Epithelial cell of proximal tubule (primary cell): ENCODE results near the gene BBS2. TPM values are rescaled to one million over a fixed set of nuclear protein-coding genes. Genes with fewer than 3 reads are reported as not detected.

ENCODE experiments used
- DNase-seq: peaks from one replicate; pipeline ENCODE4 v3.0.0-alpha.2; 2011; ENCODE audit warnings: low read depth
- H3K4me3 ChIP-seq: 2 replicates; pipeline ENCODE4 v1.5.1; 2011; ENCODE audit warnings: low read depth, mild to moderate bottlenecking, low read length
- total RNA-seq: library from RNA; depleted of rRNA; stranded (reverse); fragments of >200 nt; gene quantifications from 2 replicates; pipeline ENCODE4 v1.2.3, GENCODE V29; 2015
- TF ChIP-seq, protein P1 (sequence below): conservative IDR thresholded peaks from 2 replicates; pipeline ENCODE4 v1.5.1; 2012; ENCODE audit warnings: low read depth, mild to moderate bottlenecking, low read length

The BBS2 gene
- total RNA-seq, 1 donor from 2014 or later, result 75.3 TPM

DNA sequence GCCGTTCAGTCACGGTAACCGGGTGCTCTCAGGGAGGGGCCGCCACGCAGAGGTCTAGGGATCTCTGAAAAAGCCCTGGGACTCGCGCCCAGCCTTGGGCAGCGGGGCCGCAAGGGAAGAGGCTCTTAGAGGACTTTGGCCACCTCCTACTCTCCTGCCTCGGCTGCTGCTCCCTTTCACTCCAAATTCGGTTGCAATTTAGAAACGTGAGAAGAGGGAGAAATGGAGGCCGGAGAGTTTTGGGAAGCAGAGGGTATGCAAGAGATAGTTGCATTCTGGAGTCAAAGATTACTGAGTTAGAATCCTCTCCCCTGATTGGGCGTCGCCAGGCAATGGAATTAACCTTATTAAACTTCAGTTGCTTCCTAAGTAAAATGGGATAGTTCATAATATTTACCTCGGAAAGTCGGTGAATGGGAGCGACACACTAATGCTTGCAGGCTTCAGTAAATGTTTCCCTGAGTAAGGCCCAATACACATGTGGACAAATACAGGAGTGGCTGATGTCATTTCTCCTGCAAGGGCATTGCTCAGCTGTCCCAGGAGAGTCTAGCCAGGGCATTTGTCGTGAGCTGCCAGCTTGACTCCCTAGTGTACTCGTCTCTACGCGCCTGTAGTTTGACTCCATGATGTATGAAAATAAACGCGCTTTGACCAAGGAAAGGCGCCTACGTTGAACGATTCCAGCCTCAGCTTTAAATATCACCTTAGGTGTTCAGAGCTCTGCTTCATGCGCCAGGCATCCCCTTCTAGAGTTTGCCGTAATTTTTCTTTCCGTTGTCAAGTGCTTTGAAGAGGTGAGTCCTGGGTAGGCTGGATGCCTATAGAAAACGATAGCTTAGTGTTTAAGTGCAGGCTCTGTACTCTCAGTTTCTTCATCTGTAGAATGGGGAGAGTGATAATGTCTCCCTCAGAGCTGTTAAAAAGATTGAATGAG lies 67.8 kb downstream of the BBS2 start:
- TF ChIP-seq, protein P1, sequence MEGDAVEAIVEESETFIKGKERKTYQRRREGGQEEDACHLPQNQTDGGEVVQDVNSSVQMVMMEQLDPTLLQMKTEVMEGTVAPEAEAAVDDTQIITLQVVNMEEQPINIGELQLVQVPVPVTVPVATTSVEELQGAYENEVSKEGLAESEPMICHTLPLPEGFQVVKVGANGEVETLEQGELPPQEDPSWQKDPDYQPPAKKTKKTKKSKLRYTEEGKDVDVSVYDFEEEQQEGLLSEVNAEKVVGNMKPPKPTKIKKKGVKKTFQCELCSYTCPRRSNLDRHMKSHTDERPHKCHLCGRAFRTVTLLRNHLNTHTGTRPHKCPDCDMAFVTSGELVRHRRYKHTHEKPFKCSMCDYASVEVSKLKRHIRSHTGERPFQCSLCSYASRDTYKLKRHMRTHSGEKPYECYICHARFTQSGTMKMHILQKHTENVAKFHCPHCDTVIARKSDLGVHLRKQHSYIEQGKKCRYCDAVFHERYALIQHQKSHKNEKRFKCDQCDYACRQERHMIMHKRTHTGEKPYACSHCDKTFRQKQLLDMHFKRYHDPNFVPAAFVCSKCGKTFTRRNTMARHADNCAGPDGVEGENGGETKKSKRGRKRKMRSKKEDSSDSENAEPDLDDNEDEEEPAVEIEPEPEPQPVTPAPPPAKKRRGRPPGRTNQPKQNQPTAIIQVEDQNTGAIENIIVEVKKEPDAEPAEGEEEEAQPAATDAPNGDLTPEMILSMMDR, result no peak
- H3K4me3 ChIP-seq, result peak overlapping the region; percentile 92
- DNase-seq, result no peak

DNA sequence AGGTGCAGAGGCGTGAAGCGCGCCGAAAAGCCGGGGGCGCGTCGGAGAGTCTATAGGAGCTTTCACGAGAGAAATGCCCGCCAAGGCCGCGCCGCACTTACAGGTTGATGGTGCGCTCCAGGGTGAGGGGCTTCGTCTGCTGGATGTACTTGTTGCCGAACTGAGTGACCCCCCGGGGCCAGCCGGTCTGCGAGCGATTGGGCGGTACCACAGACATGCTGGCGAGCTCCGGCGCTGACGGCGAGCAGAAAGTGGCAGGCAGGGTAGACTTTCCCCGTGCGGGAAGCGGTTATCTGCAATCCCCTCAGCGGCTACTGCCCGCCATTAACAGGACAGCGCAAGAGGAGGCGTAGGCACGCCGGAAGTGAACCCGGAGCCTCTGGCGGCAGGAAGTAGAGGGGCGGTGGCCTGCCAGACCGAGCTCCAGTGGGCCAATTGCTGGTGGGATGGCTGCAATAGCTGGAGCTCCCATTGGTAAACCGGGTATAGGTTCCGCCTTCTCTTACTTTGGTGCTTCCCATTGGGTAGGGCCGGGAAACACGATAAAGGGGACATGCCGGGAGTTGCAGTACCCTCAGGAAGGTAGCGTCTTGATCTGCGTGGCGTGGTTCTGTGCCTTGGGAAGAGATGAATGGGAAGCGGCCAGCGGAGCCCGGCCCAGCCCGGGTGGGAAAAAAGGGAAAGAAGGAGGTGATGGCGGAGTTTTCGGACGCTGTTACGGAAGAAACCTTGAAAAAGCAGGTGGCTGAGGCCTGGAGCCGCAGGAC lies 68.7 kb downstream of the BBS2 start, which contains the start of the genes NUDT21 and OGFOD1:
Gene NUDT21 (minus strand): TSS at position 347 of the 767 bp plus-strand sequence. CDS start 130 bp downstream, at position 217.
Gene OGFOD1 (plus strand): TSS at position 569 of the 767 bp plus-strand sequence. CDS start 59 bp downstream, at position 628.
- peak; percentile 92 for DNase-seq
- TF ChIP-seq, protein P1, result no peak
- peak within 1 kb of the TSS; percentile 92 for H3K4me3 ChIP-seq

DNA sequence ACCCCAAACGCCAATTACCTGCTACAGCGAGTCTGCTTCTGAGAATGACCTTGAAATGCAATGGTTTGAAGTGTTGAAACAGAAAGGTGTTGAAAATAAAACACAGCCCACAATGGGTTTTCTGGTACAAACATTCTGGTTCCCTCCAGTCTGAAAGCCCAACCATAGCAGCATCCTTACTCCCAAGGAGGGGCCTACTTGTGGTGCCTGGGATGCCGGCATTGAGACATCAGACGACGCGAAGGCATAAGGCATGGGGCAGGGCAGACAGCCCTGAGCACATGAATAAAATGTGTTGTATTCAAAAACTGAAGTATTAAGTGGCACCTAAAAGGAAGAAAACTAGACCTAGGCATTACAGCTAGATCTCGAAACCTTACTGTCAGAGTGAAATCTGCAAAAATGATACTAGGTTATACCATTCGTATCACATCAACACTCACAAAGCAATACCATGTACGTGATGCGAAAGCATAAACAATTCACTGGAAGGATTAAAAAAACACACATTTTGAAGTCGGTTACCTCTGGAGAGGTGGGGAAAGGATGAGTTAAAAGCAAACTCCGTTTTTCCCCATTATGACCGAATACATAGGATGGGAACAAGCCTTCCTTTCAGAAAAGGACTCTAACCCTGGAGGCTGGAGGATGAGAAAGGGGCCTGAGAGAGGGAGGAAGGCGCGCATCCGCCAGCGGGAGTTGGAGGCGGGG lies 69.4 kb downstream of the BBS2 start:
- H3K4me3 ChIP-seq, result peak overlapping the region; percentile 92
- DNase-seq, result no peak
- TF ChIP-seq, protein P1, result no peak

DNA sequence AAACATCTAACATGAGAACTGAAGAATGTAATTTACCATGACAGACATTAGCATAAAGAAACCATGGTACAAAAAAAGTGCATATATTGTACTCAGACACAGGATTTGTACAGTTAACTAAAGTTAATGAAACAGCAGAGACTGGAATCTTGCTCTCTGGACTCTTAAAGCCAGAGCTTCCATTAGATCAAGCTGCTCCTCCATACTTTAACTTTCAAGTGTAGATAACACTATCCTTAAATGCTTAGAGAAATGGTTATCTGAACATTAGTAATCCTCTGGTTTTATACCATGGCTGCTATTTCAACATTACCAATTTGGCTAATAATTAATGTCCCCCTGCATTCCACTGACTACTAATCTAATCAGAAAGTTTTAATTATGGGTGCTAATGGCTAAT lies 71.8 kb downstream of the BBS2 start:
- TF ChIP-seq, protein P1, result no peak
- no peak overlapping the region for H3K4me3 ChIP-seq
- no peak for DNase-seq

DNA sequence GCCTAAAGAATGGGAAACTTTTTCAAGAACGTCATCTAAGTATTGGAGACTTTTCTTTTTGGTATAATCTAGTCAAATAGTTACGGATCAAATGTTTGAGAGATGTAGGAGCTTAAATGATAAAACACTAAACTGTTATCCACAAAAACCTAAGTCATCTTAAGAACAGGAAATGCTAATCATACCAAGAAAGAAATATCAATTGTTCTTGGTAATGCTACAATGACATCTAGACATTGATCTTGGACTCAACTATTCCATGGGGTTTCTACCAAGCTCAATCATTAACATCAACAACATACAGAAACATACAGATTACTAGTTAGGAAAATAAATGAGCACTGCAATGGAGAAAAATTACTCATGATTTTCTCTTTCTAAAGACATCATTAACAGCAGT lies 72.5 kb downstream of the BBS2 start:
- no peak for DNase-seq
- TF ChIP-seq, protein P1, result no peak
- no peak overlapping the region for H3K4me3 ChIP-seq

DNA sequence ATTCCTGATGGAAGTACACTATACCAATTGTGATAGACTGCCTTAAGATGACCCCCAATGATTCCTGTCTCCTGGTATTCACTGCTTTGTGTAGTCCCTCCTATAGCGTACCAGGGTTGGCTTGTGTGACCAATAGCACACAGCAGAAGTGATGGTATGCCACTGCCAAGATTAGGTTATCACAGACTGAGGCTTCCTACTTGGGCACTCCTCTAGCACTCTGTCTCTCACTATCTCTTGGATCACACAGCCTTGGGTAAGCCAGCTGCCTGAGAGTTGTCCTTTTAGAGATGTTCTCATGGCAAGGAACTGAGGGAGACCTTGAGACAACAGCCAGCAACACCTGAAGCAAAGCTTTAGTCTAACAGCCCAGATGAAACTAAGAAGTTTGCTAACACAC lies 81.8 kb downstream of the BBS2 start:
- TF ChIP-seq, protein P1, result no peak
- no peak for DNase-seq
- no peak overlapping the region for H3K4me3 ChIP-seq
